SK-N-SH treated with all-trans-retinoic acid at 6 μM for 48 hours (cell line): ENCODE results near the gene CTLA4.

ENCODE experiments used
- ATAC-seq: fragments of 200-7000 bp; cut with Tn5 transposase; 3 replicates; pipeline ENCODE4 v1.9.1; 2020; ENCODE audit warnings: mild to moderate bottlenecking, moderate library complexity
- ARNTL ChIP-seq: fragments of 450-650 bp; formaldehyde crosslinking; IDR thresholded peaks from 2 replicates; pipeline ENCODE4 v1.5.0; 2020; ENCODE audit warnings: low read depth, mild to moderate bottlenecking, moderate library complexity, borderline replicate concordance
- BACH2 ChIP-seq: fragments of 250-450 bp; sonication (Bioruptor Pico); IDR thresholded peaks from 2 replicates; pipeline ENCODE4 v1.9.0; 2021; ENCODE audit warnings: mild to moderate bottlenecking, borderline replicate concordance
- CREB5 ChIP-seq: fragments of 250-450 bp; sonication (Bioruptor Pico); IDR thresholded peaks from 2 replicates; pipeline ENCODE4 v1.5.1; 2020; ENCODE audit warnings: low read depth, mild to moderate bottlenecking, moderate library complexity
- CSDC2 ChIP-seq: fragments of 250-450 bp; sonication (Bioruptor Pico); IDR thresholded peaks from 2 replicates; pipeline ENCODE4 v1.5.0; 2020; ENCODE audit warnings: mild to moderate bottlenecking, moderate library complexity
- ESRRG ChIP-seq: fragments of 250-450 bp; sonication (Bioruptor Pico); IDR thresholded peaks from 2 replicates; pipeline ENCODE4 v1.6.1; 2021; ENCODE audit warnings: mild to moderate bottlenecking
- ISL1 ChIP-seq: fragments of 250-450 bp; sonication (Bioruptor Pico); IDR thresholded peaks from 2 replicates; pipeline ENCODE4 v2.1.2; 2022; ENCODE audit warnings: mild to moderate bottlenecking, moderate library complexity
- OSR1 ChIP-seq: fragments of 250-450 bp; sonication (Bioruptor Pico); IDR thresholded peaks from 2 replicates; pipeline ENCODE4 v1.8.0; 2022; ENCODE audit warnings: moderate library complexity, mild to moderate bottlenecking, inconsistent platforms
- POU6F1 ChIP-seq: fragments of 250-450 bp; sonication (Bioruptor Pico); IDR thresholded peaks from 2 replicates; pipeline ENCODE4 v1.8.0; 2021; ENCODE audit warnings: low read depth, mild to moderate bottlenecking, moderate library complexity, borderline replicate concordance
- PPARA ChIP-seq: fragments of 250-450 bp; sonication (Bioruptor Pico); IDR thresholded peaks from 2 replicates; pipeline ENCODE4 v1.5.0; 2020; ENCODE audit warnings: mild to moderate bottlenecking, borderline replicate concordance
- RARB ChIP-seq: fragments of 250-450 bp; sonication (Bioruptor Pico); IDR thresholded peaks from 2 replicates; pipeline ENCODE4 v1.8.0; 2021; ENCODE audit warnings: mild to moderate bottlenecking, moderate library complexity
- TCF4 ChIP-seq: fragments of 250-450 bp; sonication (Bioruptor Pico); IDR thresholded peaks from 2 replicates; pipeline ENCODE4 v1.8.0; 2021; ENCODE audit warnings: mild to moderate bottlenecking, moderate library complexity, borderline replicate concordance
- TOX ChIP-seq: fragments of 250-450 bp; sonication (Bioruptor Pico); IDR thresholded peaks from 2 replicates; pipeline ENCODE4 v1.8.0; 2021; ENCODE audit warnings: mild to moderate bottlenecking, moderate library complexity, borderline replicate concordance
- ZC3H10 ChIP-seq: fragments of 250-450 bp; sonication (Bioruptor Pico); IDR thresholded peaks from 2 replicates; pipeline ENCODE4 v1.5.1; 2021; ENCODE audit warnings: mild to moderate bottlenecking, moderate library complexity
- ZFP3 ChIP-seq: fragments of 250-450 bp; sonication (Bioruptor Pico); IDR thresholded peaks from 2 replicates; pipeline ENCODE4 v1.5.0; 2020; ENCODE audit warnings: mild to moderate bottlenecking, moderate library complexity
- ZFP30 ChIP-seq: fragments of 450-650 bp; formaldehyde crosslinking; IDR thresholded peaks from 2 replicates; pipeline ENCODE4 v1.5.0; 2022; ENCODE audit warnings: mild to moderate bottlenecking, moderate library complexity
- ZNF70 ChIP-seq: fragments of 450-650 bp; formaldehyde crosslinking; IDR thresholded peaks from 2 replicates; pipeline ENCODE4 v1.5.0; 2020; ENCODE audit warnings: mild to moderate bottlenecking, moderate library complexity
- ZNF8 ChIP-seq: fragments of 450-650 bp; formaldehyde crosslinking; IDR thresholded peaks from 2 replicates; pipeline ENCODE4 v1.5.0; 2020; ENCODE audit warnings: mild to moderate bottlenecking, moderate library complexity
- TF ChIP-seq, protein P1 (sequence below): fragments of 250-450 bp; sonication (Bioruptor Pico); IDR thresholded peaks from 2 replicates; pipeline ENCODE4 v1.8.0; 2020; ENCODE audit warnings: mild to moderate bottlenecking, moderate library complexity, borderline replicate concordance
- TF ChIP-seq, protein P2 (sequence below): fragments of 250-450 bp; sonication (Bioruptor Pico); IDR thresholded peaks from 2 replicates; pipeline ENCODE4 v1.5.1; 2021; ENCODE audit warnings: mild to moderate bottlenecking, moderate library complexity
- TF ChIP-seq, protein P3 (sequence below): fragments of 250-450 bp; sonication (Bioruptor Pico); IDR thresholded peaks from 2 replicates; pipeline ENCODE4 v1.5.0; 2020; ENCODE audit warnings: mild to moderate bottlenecking, moderate library complexity

CTLA4 gene

GRCh38 chr2:203869223-203870042 lies 1.9 kb downstream of the CTLA4 start (continued):
- TF ChIP-seq RARB (CRISPR knock-in tag): no peak
- TF ChIP-seq POU6F1 (CRISPR knock-in tag): no peak

GRCh38 chr2:203870481-203870880 lies 2.9 kb downstream of the CTLA4 start:
- TF ChIP-seq, protein P1, sequence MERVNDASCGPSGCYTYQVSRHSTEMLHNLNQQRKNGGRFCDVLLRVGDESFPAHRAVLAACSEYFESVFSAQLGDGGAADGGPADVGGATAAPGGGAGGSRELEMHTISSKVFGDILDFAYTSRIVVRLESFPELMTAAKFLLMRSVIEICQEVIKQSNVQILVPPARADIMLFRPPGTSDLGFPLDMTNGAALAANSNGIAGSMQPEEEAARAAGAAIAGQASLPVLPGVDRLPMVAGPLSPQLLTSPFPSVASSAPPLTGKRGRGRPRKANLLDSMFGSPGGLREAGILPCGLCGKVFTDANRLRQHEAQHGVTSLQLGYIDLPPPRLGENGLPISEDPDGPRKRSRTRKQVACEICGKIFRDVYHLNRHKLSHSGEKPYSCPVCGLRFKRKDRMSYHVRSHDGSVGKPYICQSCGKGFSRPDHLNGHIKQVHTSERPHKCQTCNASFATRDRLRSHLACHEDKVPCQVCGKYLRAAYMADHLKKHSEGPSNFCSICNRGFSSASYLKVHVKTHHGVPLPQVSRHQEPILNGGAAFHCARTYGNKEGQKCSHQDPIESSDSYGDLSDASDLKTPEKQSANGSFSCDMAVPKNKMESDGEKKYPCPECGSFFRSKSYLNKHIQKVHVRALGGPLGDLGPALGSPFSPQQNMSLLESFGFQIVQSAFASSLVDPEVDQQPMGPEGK (CRISPR knock-in tag): no peak
- TF ChIP-seq ESRRG (CRISPR knock-in tag): no peak
- no peak for TF ChIP-seq ZC3H10 (CRISPR knock-in tag)
- no peak for TF ChIP-seq TOX
- no peak for TF ChIP-seq ZNF70 (CRISPR knock-in tag)
- no peak for TF ChIP-seq BACH2 (CRISPR knock-in tag)
- TF ChIP-seq, protein P2, sequence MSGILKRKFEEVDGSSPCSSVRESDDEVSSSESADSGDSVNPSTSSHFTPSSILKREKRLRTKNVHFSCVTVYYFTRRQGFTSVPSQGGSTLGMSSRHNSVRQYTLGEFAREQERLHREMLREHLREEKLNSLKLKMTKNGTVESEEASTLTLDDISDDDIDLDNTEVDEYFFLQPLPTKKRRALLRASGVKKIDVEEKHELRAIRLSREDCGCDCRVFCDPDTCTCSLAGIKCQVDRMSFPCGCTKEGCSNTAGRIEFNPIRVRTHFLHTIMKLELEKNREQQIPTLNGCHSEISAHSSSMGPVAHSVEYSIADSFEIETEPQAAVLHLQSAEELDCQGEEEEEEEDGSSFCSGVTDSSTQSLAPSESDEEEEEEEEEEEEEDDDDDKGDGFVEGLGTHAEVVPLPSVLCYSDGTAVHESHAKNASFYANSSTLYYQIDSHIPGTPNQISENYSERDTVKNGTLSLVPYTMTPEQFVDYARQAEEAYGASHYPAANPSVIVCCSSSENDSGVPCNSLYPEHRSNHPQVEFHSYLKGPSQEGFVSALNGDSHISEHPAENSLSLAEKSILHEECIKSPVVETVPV (CRISPR knock-in tag): no peak
- no peak for TF ChIP-seq ZFP3 (CRISPR knock-in tag)
- TF ChIP-seq ZNF8 (CRISPR knock-in tag): no peak
- TF ChIP-seq ARNTL (CRISPR knock-in tag): no peak
- no peak for TF ChIP-seq RARB (CRISPR knock-in tag)
- no peak for TF ChIP-seq POU6F1 (CRISPR knock-in tag)
- TF ChIP-seq ZFP30 (CRISPR knock-in tag): no peak
- TF ChIP-seq OSR1 (CRISPR knock-in tag): no peak
- TF ChIP-seq, protein P3, sequence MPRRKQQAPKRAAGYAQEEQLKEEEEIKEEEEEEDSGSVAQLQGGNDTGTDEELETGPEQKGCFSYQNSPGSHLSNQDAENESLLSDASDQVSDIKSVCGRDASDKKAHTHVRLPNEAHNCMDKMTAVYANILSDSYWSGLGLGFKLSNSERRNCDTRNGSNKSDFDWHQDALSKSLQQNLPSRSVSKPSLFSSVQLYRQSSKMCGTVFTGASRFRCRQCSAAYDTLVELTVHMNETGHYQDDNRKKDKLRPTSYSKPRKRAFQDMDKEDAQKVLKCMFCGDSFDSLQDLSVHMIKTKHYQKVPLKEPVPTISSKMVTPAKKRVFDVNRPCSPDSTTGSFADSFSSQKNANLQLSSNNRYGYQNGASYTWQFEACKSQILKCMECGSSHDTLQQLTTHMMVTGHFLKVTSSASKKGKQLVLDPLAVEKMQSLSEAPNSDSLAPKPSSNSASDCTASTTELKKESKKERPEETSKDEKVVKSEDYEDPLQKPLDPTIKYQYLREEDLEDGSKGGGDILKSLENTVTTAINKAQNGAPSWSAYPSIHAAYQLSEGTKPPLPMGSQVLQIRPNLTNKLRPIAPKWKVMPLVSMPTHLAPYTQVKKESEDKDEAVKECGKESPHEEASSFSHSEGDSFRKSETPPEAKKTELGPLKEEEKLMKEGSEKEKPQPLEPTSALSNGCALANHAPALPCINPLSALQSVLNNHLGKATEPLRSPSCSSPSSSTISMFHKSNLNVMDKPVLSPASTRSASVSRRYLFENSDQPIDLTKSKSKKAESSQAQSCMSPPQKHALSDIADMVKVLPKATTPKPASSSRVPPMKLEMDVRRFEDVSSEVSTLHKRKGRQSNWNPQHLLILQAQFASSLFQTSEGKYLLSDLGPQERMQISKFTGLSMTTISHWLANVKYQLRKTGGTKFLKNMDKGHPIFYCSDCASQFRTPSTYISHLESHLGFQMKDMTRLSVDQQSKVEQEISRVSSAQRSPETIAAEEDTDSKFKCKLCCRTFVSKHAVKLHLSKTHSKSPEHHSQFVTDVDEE (CRISPR knock-in tag): no peak
- TF ChIP-seq TCF4: no peak
- TF ChIP-seq CSDC2: no peak
- no peak for TF ChIP-seq PPARA
- TF ChIP-seq ISL1 (CRISPR knock-in tag): no peak
- TF ChIP-seq CREB5 (CRISPR knock-in tag): no peak
- no peak for ATAC-seq
